Liver (tissue), 9 donors: ENCODE measurements around the gene SREBF1. TPM values are rescaled to one million over a fixed set of nuclear protein-coding genes. Genes with fewer than 3 reads are reported as not detected.

ENCODE experiments used
- DNase-seq: peaks from one replicate; pipeline ENCODE4 v3.0.0-alpha.2; 2017; ENCODE audit warnings: low spot score
- H3K27ac ChIP-seq, 2 donors: one replicate each; pipeline ENCODE4 v1.7.0; 2013; ENCODE audit warnings: inconsistent platforms in 2 of 2, low read length in 2 of 2, control low read depth in 1 of 2, low read depth in 1 of 2, mild to moderate bottlenecking in 1 of 2
- H3K27me3 ChIP-seq, 4 donors: one replicate each; pipeline versions ENCODE4 v1.6.1 to v1.7.0; 2013; ENCODE audit warnings: low read length in 3 of 4, inconsistent platforms in 1 of 4, mild to moderate bottlenecking in 1 of 4, moderate library complexity in 1 of 4; ENCODE audit not compliant: control insufficient read depth in 4 of 4, insufficient read depth in 4 of 4
- H3K36me3 ChIP-seq, 4 donors: one replicate each; pipeline versions ENCODE4 v1.6.1 to v1.7.0; 2013; ENCODE audit warnings: low read length in 3 of 4, mild to moderate bottlenecking in 3 of 4, low read depth in 1 of 4, moderate library complexity in 1 of 4; ENCODE audit not compliant: control insufficient read depth in 4 of 4, insufficient read depth in 3 of 4
- H3K4me1 ChIP-seq, 4 donors: one replicate each; pipeline versions ENCODE4 v1.6.1 to v1.7.0; 2013; ENCODE audit warnings: low read length in 3 of 4, mild to moderate bottlenecking in 3 of 4, moderate library complexity in 1 of 4; ENCODE audit not compliant: control insufficient read depth in 4 of 4, insufficient read depth in 4 of 4
- H3K4me3 ChIP-seq, 3 donors: one replicate each; pipeline versions ENCODE4 v1.6.1 to v1.7.0; 2013; ENCODE audit warnings: low read length in 3 of 3, control low read depth in 1 of 3, low read depth in 1 of 3, mild to moderate bottlenecking in 1 of 3
- H3K9ac ChIP-seq, 2 donors: one replicate each; pipeline ENCODE4 v1.7.0; 2013; ENCODE audit warnings: low read length in 2 of 2, mild to moderate bottlenecking in 2 of 2, moderate library complexity in 2 of 2, control low read depth in 1 of 2, low read depth in 1 of 2
- H3K9me3 ChIP-seq, 4 donors: one replicate each; pipeline versions ENCODE4 v1.6.1 to v1.7.0; 2013; ENCODE audit warnings: low read length in 3 of 4; ENCODE audit not compliant: control insufficient read depth in 4 of 4
- ATF3 ChIP-seq: IDR thresholded peaks from 2 replicates; pipeline ENCODE4 v1.6.1; 2016; ENCODE audit warnings: antibody characterized with exemption
- EGR1 ChIP-seq, 2 donors: IDR thresholded peaks; 2 replicates each; pipeline ENCODE4 v1.6.1; 2016 to 2018; ENCODE audit warnings: antibody characterized with exemption in 2 of 2, low read depth in 2 of 2
- FOXA1 ChIP-seq: IDR thresholded peaks from 2 replicates; pipeline ENCODE4 v1.6.1; 2016; ENCODE audit warnings: antibody characterized with exemption
- FOXA2 ChIP-seq: IDR thresholded peaks from 2 replicates; pipeline ENCODE4 v1.6.1; 2016; ENCODE audit warnings: antibody characterized with exemption
- GABPA ChIP-seq, 2 donors: IDR thresholded peaks in 1 of 2; conservative IDR thresholded peaks in 1 of 2; 2 replicates each; pipeline ENCODE4 v1.6.1; 2016; ENCODE audit warnings: antibody characterized with exemption in 2 of 2, mild to moderate bottlenecking in 1 of 2, moderate library complexity in 1 of 2
- HNF4A ChIP-seq, 2 donors: conservative IDR thresholded peaks; 2 replicates each; pipeline ENCODE4 v1.6.1; 2016; ENCODE audit warnings: antibody characterized with exemption in 2 of 2, mild to moderate bottlenecking in 2 of 2
- HNF4G ChIP-seq: IDR thresholded peaks from 2 replicates; pipeline ENCODE4 v1.6.1; 2016; ENCODE audit warnings: antibody characterized with exemption
- JUND ChIP-seq, 2 donors: IDR thresholded peaks; 2 replicates each; pipeline ENCODE4 v1.6.1; 2016; ENCODE audit warnings: antibody characterized with exemption in 2 of 2
- NR2F2 ChIP-seq: IDR thresholded peaks from 2 replicates; pipeline ENCODE4 v1.6.1; 2016; ENCODE audit warnings: antibody characterized with exemption
- RXRA ChIP-seq, 2 donors: IDR thresholded peaks; 2 replicates each; pipeline ENCODE4 v1.6.1; 2017 to 2018; ENCODE audit warnings: antibody characterized with exemption in 2 of 2, mild to moderate bottlenecking in 1 of 2
- SP1 ChIP-seq: IDR thresholded peaks from 2 replicates; pipeline ENCODE4 v1.6.1; 2018; ENCODE audit warnings: antibody characterized with exemption, mild to moderate bottlenecking
- TAF1 ChIP-seq: conservative IDR thresholded peaks from 2 replicates; pipeline ENCODE4 v1.6.1; 2016; ENCODE audit warnings: antibody characterized with exemption, mild to moderate bottlenecking
- YY1 ChIP-seq: IDR thresholded peaks from 2 replicates; pipeline ENCODE4 v1.6.1; 2016; ENCODE audit warnings: antibody characterized with exemption, mild to moderate bottlenecking
- WGBS: extraction: QIAGEN DNeasy Blood & Tissue Kit; methylation state at CpG from one replicate; pipeline ENCODE4 v1.1.7; 2013; 5-methylcytosine and 5-hydroxymethylcytosine counted together
- polyA plus RNA-seq, 2 donors: library from polyadenylated mRNA; stranded (reverse) in 1 of 2; unstranded in 1 of 2; fragments of 200-250 nt in 1 of 2; fragments of >200 nt in 1 of 2; fragmentation: Nextera tagmentation in 1 of 2; extraction: Ambion mirVana in 1 of 2; gene quantifications; one replicate each; pipeline versions ENCODE4 v1.2.1 to v1.2.3, GENCODE V29; 2013 to 2015
- total RNA-seq, 2 donors: library from RNA; depleted of rRNA; stranded (reverse); fragments of >200 nt; gene quantifications; one replicate each; pipeline ENCODE4 v1.2.3, GENCODE V29; 2014
- TF ChIP-seq, protein P1 (sequence below): IDR thresholded peaks from 2 replicates; pipeline ENCODE4 v1.6.1; 2016; ENCODE audit warnings: antibody characterized with exemption
- TF ChIP-seq, protein P2 (sequence below): IDR thresholded peaks from 2 replicates; pipeline ENCODE4 v1.6.1; 2016; ENCODE audit warnings: antibody characterized with exemption, mild to moderate bottlenecking
- donor health status: healthy.
- donor health status: healthy.
- donor health status: healthy.
- donor health status: healthy.
- donor health status: healthy.

SREBF1 gene
- total and polyA plus RNA-seq, 4 donors = 66.8 to 133 (median 101) TPM

DNA sequence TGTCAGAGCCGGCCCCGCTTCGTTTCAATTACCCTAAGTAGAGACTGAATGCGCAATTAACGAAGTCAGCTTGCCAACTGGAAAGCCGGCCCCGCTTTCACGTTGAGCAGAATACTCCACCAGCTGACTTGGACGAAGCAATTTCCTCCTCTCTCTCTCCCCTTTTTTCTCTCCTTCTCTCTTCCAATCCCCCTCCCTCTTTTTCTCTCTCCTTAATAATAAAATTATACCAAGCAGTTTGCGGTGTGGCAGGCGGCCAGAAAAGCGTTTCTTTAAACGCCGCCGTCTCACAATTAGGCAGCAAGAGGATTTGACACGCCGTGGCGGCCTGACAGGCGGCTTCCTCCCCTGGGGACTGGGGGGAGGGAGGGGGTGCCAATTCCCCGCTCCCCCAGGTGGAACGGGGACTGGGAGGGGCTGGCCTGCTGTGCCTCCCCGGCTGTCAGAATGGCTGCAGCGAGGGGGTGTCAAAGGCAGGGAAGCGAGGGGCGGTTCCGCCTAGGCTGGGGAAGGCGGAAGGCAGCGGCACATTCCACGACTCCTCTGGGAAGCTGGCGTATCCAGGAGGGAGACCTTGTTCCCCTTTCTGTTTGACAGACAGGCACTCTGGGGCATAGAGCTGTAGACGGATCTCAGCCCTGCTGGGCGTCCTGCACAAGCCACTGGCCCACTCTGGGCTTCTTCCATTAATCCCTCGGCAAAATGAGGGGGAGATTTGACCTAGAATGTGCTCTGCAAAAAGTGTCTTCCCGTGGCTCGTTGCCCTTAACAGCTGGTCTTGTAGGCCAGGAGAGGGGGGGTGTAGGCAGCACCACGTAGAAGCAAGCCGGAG lies 52.7 kb downstream of the SREBF1 start:
- Histone ChIP-seq H3K4me1 (peaks cover 26 to 52% (median 33%) of the 10 kb centered on the region in 4 donors), H3K9ac (no peak overlapping the region), H3K27me3 (no peaks in the 10 kb centered on the region), H3K4me3 (peak overlapping the region in 1 of 3 donors; percentile 61), H3K36me3 (no peaks in the 10 kb centered on the region), H3K27ac (peak overlapping the region; percentile 64), H3K9me3 (no peaks in the 10 kb centered on the region)
- TF ChIP-seq GABPA (IDR thresholded peaks at IDR 0.05 in 1 of 2, conservative IDR thresholded peaks at IDR 0.05 in 1 of 2) (no peak), JUND (IDR thresholded peaks at IDR 0.05) (no peak), ATF3 (no peak), FOXA1 (no peak), TAF1 (no peak), SP1 (no peak), NR2F2 (no peak), YY1 (no peak), RXRA (IDR thresholded peaks at IDR 0.05) (no peak)
- WGBS = 46% methylated on average over 37 of the region's 37 CpGs
- no peak for DNase-seq

DNA sequence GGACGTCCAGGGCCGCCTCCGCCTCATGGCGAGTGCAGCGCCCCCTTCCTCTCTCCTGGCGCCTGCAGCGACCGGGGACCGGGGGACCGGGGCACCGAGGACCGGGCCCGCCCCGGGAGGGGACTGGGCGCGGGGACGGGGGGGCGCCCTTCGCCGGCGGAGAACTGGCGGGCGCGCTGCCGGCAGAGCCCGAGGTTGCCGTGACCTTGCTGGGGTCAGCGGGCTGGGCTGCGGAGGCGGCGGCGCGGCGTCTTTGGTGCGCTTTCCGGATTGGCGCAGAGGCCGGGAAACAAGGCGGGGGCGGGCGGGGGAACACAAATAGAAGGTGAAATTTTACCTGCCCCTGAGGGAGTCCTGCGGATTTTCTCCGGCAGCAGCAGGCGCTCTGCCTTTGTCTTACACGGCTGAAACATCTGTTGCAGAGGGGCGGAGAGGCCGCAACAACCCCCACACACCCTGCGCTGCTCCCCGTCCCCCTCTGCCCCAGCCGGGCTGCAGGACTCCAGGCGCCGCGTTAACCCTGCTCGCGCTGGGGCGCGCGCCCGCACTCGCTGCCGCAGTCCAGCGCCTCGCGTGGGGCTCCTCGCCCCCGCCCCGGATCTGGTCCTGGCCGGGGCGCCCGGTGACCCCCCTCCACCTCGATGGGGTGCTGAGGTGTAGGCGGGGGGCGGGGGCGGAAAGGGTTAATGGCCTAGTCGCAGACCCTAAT lies 53.5 kb downstream of the SREBF1 start:
- peak in 1 of 2 donors; percentile 16 for TF ChIP-seq HNF4A (conservative IDR thresholded peaks at IDR 0.05)
- TF ChIP-seq RXRA (IDR thresholded peaks at IDR 0.05) = peak in 1 of 2 donors; percentile 27
- TF ChIP-seq EGR1 (IDR thresholded peaks at IDR 0.05; ENCODE audit: low read depth in 2 of 2) = peak; percentile 88 to 94
- no peak for TF ChIP-seq GABPA (IDR thresholded peaks at IDR 0.05 in 1 of 2, conservative IDR thresholded peaks at IDR 0.05 in 1 of 2)
- TF ChIP-seq, protein P1, sequence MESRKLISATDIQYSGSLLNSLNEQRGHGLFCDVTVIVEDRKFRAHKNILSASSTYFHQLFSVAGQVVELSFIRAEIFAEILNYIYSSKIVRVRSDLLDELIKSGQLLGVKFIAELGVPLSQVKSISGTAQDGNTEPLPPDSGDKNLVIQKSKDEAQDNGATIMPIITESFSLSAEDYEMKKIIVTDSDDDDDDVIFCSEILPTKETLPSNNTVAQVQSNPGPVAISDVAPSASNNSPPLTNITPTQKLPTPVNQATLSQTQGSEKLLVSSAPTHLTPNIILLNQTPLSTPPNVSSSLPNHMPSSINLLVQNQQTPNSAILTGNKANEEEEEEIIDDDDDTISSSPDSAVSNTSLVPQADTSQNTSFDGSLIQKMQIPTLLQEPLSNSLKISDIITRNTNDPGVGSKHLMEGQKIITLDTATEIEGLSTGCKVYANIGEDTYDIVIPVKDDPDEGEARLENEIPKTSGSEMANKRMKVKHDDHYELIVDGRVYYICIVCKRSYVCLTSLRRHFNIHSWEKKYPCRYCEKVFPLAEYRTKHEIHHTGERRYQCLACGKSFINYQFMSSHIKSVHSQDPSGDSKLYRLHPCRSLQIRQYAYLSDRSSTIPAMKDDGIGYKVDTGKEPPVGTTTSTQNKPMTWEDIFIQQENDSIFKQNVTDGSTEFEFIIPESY = no peak
- no peaks in the 10 kb centered on the region for H3K36me3 ChIP-seq
- DNase-seq = peak; percentile 61
- peak overlapping the region in 1 of 2 donors; percentile 38 for H3K9ac ChIP-seq
- no peaks in the 10 kb centered on the region for H3K9me3 ChIP-seq
- H3K4me1 ChIP-seq = peaks cover 26 to 49% (median 33%) of the 10 kb centered on the region in 4 donors
- no peaks in the 10 kb centered on the region for H3K27me3 ChIP-seq
- H3K4me3 ChIP-seq = peak overlapping the region in 2 of 3 donors; percentile 57 to 61
- H3K27ac ChIP-seq = peak overlapping the region; percentile 64
- under 1% methylated on average over 75 of the region's 75 CpGs for WGBS

- Histone ChIP-seq H3K36me3 (no peaks in the 10 kb centered on the region), H3K27me3 (no peaks in the 10 kb centered on the region), H3K27ac (peak overlapping the region; percentile 58 to 64), H3K9me3 (no peaks in the 10 kb centered on the region), H3K4me3 (peak overlapping the region in 2 of 3 donors; percentile 57 to 61), H3K9ac (peak overlapping the region in 1 of 2 donors; percentile 9), H3K4me1 (peaks cover 26 to 49% (median 33%) of the 10 kb centered on the region in 4 donors)
- no peak for DNase-seq
- WGBS = 2% methylated on average over 56 of the region's 57 CpGs
- TF ChIP-seq, protein P2, sequence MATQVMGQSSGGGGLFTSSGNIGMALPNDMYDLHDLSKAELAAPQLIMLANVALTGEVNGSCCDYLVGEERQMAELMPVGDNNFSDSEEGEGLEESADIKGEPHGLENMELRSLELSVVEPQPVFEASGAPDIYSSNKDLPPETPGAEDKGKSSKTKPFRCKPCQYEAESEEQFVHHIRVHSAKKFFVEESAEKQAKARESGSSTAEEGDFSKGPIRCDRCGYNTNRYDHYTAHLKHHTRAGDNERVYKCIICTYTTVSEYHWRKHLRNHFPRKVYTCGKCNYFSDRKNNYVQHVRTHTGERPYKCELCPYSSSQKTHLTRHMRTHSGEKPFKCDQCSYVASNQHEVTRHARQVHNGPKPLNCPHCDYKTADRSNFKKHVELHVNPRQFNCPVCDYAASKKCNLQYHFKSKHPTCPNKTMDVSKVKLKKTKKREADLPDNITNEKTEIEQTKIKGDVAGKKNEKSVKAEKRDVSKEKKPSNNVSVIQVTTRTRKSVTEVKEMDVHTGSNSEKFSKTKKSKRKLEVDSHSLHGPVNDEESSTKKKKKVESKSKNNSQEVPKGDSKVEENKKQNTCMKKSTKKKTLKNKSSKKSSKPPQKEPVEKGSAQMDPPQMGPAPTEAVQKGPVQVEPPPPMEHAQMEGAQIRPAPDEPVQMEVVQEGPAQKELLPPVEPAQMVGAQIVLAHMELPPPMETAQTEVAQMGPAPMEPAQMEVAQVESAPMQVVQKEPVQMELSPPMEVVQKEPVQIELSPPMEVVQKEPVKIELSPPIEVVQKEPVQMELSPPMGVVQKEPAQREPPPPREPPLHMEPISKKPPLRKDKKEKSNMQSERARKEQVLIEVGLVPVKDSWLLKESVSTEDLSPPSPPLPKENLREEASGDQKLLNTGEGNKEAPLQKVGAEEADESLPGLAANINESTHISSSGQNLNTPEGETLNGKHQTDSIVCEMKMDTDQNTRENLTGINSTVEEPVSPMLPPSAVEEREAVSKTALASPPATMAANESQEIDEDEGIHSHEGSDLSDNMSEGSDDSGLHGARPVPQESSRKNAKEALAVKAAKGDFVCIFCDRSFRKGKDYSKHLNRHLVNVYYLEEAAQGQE = no peak
- TF ChIP-seq, protein P1 = no peak
- no peak for TF ChIP-seq FOXA2
- TF ChIP-seq TAF1 = no peak
- no peak for TF ChIP-seq RXRA (IDR thresholded peaks at IDR 0.05)
- no peak for TF ChIP-seq HNF4G
Measured at GRCh38 chr17:17782523-17783115, 54.2 kb downstream of the SREBF1 start.
